PC-3 (cell line): Measurements from ENCODE around the gene CPD.

ENCODE experiments used
- EZH2 ChIP-seq: fragments of 300-600 bp; sonication (generic); IDR thresholded peaks from one replicate; pipeline ENCODE4 v1.6.1; 2017; ENCODE audit warnings: antibody characterized with exemption, mild to moderate bottlenecking, low read length; ENCODE audit not compliant: unreplicated experiment
- EZH2phosphoT487 ChIP-seq: fragments of 300-600 bp; sonication (generic); IDR thresholded peaks from 2 replicates; pipeline ENCODE4 v1.6.1; 2018; ENCODE audit warnings: mild to moderate bottlenecking, antibody characterized with exemption, low read length, borderline replicate concordance
- TF ChIP-seq, protein P1 (sequence below): fragments of 300-600 bp; sonication (generic); conservative IDR thresholded peaks from 2 replicates; pipeline ENCODE4 v1.5.1; 2017; ENCODE audit warnings: antibody characterized with exemption, low read depth, mild to moderate bottlenecking, low read length

GRCh38 chr17:30380643-30381339 is 2.1 kb downstream of the CPD start:
- TF ChIP-seq, protein P1, sequence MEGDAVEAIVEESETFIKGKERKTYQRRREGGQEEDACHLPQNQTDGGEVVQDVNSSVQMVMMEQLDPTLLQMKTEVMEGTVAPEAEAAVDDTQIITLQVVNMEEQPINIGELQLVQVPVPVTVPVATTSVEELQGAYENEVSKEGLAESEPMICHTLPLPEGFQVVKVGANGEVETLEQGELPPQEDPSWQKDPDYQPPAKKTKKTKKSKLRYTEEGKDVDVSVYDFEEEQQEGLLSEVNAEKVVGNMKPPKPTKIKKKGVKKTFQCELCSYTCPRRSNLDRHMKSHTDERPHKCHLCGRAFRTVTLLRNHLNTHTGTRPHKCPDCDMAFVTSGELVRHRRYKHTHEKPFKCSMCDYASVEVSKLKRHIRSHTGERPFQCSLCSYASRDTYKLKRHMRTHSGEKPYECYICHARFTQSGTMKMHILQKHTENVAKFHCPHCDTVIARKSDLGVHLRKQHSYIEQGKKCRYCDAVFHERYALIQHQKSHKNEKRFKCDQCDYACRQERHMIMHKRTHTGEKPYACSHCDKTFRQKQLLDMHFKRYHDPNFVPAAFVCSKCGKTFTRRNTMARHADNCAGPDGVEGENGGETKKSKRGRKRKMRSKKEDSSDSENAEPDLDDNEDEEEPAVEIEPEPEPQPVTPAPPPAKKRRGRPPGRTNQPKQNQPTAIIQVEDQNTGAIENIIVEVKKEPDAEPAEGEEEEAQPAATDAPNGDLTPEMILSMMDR, result no peak
- TF ChIP-seq EZH2 (no peak), EZH2phosphoT487 (no peak)
